HEK293 (cell line): ENCODE measurements around the gene SYCN.
A peak's percentile ranks its signal among the peaks of the same experiment; 100 is the strongest.

Source experiments
- CTCF ChIA-PET: fragments of 350-600 bp; formaldehyde crosslinking; extraction: SDS; loops from one replicate; lab custom pipeline; 2021; ENCODE audit warnings: antibody characterized with exemption; lab: Yijun Ruan, JAX
- POLR2A ChIA-PET: fragments of 300-600 bp; formaldehyde crosslinking; extraction: SDS; loops from one replicate; lab custom pipeline; 2020; ENCODE audit warnings: antibody characterized with exemption, inconsistent platforms; lab: Yijun Ruan, JAX
- H3K27ac ChIP-seq: fragments of 200-500 bp; sonication (Bioruptor generic); 2 replicates; pipeline ENCODE4 v1.5.1; 2014; ENCODE audit warnings: low read depth, low read length, control low read depth, inconsistent platforms; ENCODE audit errors: extremely low read depth
- H3K36me3 ChIP-seq, 2 experiments: fragments of 200-500 bp in 1 of 2; sonication (Bioruptor generic) in 1 of 2; 1 replicate in 1 of 2; 2 replicates in 1 of 2; pipeline ENCODE4 v1.5.1; 2014 to 2017; ENCODE audit warnings: inconsistent platforms in 2 of 2, low read length in 2 of 2; ENCODE audit not compliant: control insufficient read depth in 2 of 2, insufficient read depth in 1 of 2
- H3K4me1 ChIP-seq: fragments of 200-500 bp; sonication (Bioruptor generic); 2 replicates; pipeline ENCODE4 v1.5.1; 2014; ENCODE audit warnings: mild to moderate bottlenecking, low read length, inconsistent platforms; ENCODE audit not compliant: control insufficient read depth, insufficient read depth
- H3K4me3 ChIP-seq: 2 replicates; pipeline ENCODE4 v1.5.1; 2011; ENCODE audit warnings: low read depth, mild to moderate bottlenecking, control low read depth, low read length, moderate library complexity
- H3K9me3 ChIP-seq: fragments of 200-500 bp; sonication (Bioruptor generic); 2 replicates; pipeline ENCODE4 v1.5.1; 2014; ENCODE audit warnings: low read depth, low read length, inconsistent platforms; ENCODE audit not compliant: control insufficient read depth, insufficient read depth
- GLIS2 ChIP-seq: fragments of 450-650 bp; formaldehyde crosslinking; IDR thresholded peaks from 2 replicates; pipeline ENCODE4 v1.5.1; 2016; ENCODE audit warnings: missing biosample characterization, missing genetic modification characterization
- YY2 ChIP-seq: fragments of 450-650 bp; formaldehyde crosslinking; IDR thresholded peaks from 2 replicates; pipeline ENCODE4 v1.5.1; 2016; ENCODE audit warnings: missing biosample characterization, missing genetic modification characterization
- ZNF10 ChIP-seq: fragments of 450-650 bp; formaldehyde crosslinking; IDR thresholded peaks from 2 replicates; pipeline ENCODE4 v1.5.1; 2017; ENCODE audit warnings: missing biosample characterization, missing genetic modification characterization
- ZNF16 ChIP-seq: fragments of 450-650 bp; formaldehyde crosslinking; IDR thresholded peaks from 2 replicates; pipeline ENCODE4 v1.5.1; 2016; ENCODE audit warnings: low read depth, missing biosample characterization, missing genetic modification characterization
- ZNF280C ChIP-seq: fragments of 450-650 bp; formaldehyde crosslinking; IDR thresholded peaks from 2 replicates; pipeline ENCODE4 v1.5.1; 2016; ENCODE audit warnings: missing biosample characterization, missing genetic modification characterization
- ZNF324 ChIP-seq: fragments of 450-650 bp; formaldehyde crosslinking; IDR thresholded peaks from 2 replicates; pipeline ENCODE4 v1.5.1; 2016; ENCODE audit warnings: missing biosample characterization, missing genetic modification characterization
- ZNF366 ChIP-seq: fragments of 450-650 bp; formaldehyde crosslinking; conservative IDR thresholded peaks from 2 replicates; pipeline ENCODE4 v1.5.1; 2016; ENCODE audit warnings: missing biosample characterization, missing genetic modification characterization
- ZNF654 ChIP-seq: fragments of 450-650 bp; formaldehyde crosslinking; IDR thresholded peaks from 2 replicates; pipeline ENCODE4 v1.5.1; 2016; ENCODE audit warnings: low read depth, missing biosample characterization, missing genetic modification characterization
- TF ChIP-seq, protein P1 (sequence below): fragments of 450-650 bp; formaldehyde crosslinking; IDR thresholded peaks from 2 replicates; pipeline ENCODE4 v1.5.1; 2016; ENCODE audit warnings: missing biosample characterization, missing genetic modification characterization
- TF ChIP-seq, protein P2 (sequence below): fragments of 450-650 bp; formaldehyde crosslinking; IDR thresholded peaks from 2 replicates; pipeline ENCODE4 v1.5.1; 2016; ENCODE audit warnings: missing biosample characterization, missing genetic modification characterization

Gene SYCN

GRCh38 chr19:39197808-39198207 is 6.3 kb downstream of the SYCN start:
- no peak overlapping the region for H3K27ac ChIP-seq
- H3K36me3 ChIP-seq = no peaks in the 10 kb centered on the region
- TF ChIP-seq ZNF654 (tag by site-specific recombination) = peak; percentile 29; the same call in 1 of the 2 replicates
- TF ChIP-seq, protein P1, sequence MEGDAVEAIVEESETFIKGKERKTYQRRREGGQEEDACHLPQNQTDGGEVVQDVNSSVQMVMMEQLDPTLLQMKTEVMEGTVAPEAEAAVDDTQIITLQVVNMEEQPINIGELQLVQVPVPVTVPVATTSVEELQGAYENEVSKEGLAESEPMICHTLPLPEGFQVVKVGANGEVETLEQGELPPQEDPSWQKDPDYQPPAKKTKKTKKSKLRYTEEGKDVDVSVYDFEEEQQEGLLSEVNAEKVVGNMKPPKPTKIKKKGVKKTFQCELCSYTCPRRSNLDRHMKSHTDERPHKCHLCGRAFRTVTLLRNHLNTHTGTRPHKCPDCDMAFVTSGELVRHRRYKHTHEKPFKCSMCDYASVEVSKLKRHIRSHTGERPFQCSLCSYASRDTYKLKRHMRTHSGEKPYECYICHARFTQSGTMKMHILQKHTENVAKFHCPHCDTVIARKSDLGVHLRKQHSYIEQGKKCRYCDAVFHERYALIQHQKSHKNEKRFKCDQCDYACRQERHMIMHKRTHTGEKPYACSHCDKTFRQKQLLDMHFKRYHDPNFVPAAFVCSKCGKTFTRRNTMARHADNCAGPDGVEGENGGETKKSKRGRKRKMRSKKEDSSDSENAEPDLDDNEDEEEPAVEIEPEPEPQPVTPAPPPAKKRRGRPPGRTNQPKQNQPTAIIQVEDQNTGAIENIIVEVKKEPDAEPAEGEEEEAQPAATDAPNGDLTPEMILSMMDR (tag by site-specific recombination) = peak; percentile 53; the same call in 1 of the 2 replicates
- TF ChIP-seq ZNF16 = no peak
- peak; percentile 16; the same call in 1 of the 2 replicates for TF ChIP-seq GLIS2
- POLR2A ChIA-PET = interaction anchor here (0.5 to 1.4 kb wide), 2 partner anchors 238 to 436 kb away, joined by 3 read pairs; partner anchors contain the start of gene RPS16
- CTCF ChIA-PET = interaction anchor here (0.6 to 2.1 kb wide), 10 partner anchors 10 to 158 kb away, joined by 3 to 14 read pairs (median 4); no protein-coding TSS in a partner anchor
- no peaks in the 10 kb centered on the region for H3K4me1 ChIP-seq
- no peaks in the 10 kb centered on the region for H3K9me3 ChIP-seq
- H3K4me3 ChIP-seq = no peak overlapping the region

GRCh38 chr19:39196860-39197562 is 7.1 kb downstream of the SYCN start, which contains the start of gene NCCRP1:
TSS of gene NCCRP1 (plus strand) at chr19:39196964. CDS start at chr19:39196983, 19 bp downstream.
- TF ChIP-seq ZNF366 (tag by site-specific recombination) (peak; percentile 80), YY2 (tag by site-specific recombination) (peak; percentile 32; the same call in 1 of the 2 replicates)
- TF ChIP-seq, protein P2, sequence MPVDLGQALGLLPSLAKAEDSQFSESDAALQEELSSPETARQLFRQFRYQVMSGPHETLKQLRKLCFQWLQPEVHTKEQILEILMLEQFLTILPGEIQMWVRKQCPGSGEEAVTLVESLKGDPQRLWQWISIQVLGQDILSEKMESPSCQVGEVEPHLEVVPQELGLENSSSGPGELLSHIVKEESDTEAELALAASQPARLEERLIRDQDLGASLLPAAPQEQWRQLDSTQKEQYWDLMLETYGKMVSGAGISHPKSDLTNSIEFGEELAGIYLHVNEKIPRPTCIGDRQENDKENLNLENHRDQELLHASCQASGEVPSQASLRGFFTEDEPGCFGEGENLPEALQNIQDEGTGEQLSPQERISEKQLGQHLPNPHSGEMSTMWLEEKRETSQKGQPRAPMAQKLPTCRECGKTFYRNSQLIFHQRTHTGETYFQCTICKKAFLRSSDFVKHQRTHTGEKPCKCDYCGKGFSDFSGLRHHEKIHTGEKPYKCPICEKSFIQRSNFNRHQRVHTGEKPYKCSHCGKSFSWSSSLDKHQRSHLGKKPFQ (tag by site-specific recombination) = no peak
- Histone ChIP-seq H3K27ac (no peak within 1 kb of the TSS), H3K36me3 (no peaks in the 10 kb centered on the region), H3K4me1 (no peaks in the 10 kb centered on the region), H3K4me3 (no peak within 1 kb of the TSS), H3K9me3 (no peaks in the 10 kb centered on the region)
- CTCF ChIA-PET = interaction anchor here (0.7 to 2.0 kb wide), 3 partner anchors 87 to 157 kb away, joined by 3 to 6 read pairs (median 3); no protein-coding TSS in a partner anchor
- POLR2A ChIA-PET = interaction anchor here (0.6 kb wide), 1 partner anchor 8 kb away, joined by 7 read pairs; no protein-coding TSS in a partner anchor

- Histone ChIP-seq H3K4me3 (no peak overlapping the region), H3K9me3 (no peaks in the 10 kb centered on the region), H3K36me3 (no peaks in the 10 kb centered on the region), H3K27ac (no peak overlapping the region), H3K4me1 (no peaks in the 10 kb centered on the region)
- CTCF ChIA-PET = interaction anchor here (0.6 to 1.5 kb wide), 6 partner anchors 9 to 140 kb away, joined by 3 to 6 read pairs (median 5); no protein-coding TSS in a partner anchor
- POLR2A ChIA-PET = interaction anchor here (0.6 kb wide), 1 partner anchor 8 kb away, joined by 7 read pairs; no protein-coding TSS in a partner anchor
- TF ChIP-seq ZNF324 (tag by site-specific recombination) (no peak), ZNF280C (tag by site-specific recombination) (no peak), ZNF10 (no peak)
Observed at GRCh38 chr19:39196320-39196719, 7.7 kb downstream of the SYCN start.
